Subcutaneous abdominal adipose tissue (tissue), 5 donors: ENCODE measurements around the gene FAM107B.

Source experiments
- H3K27ac ChIP-seq: one replicate; pipeline ENCODE4 v1.7.0; 2013; ENCODE audit warnings: low read depth, mild to moderate bottlenecking, inconsistent platforms, low read length, moderate library complexity
- H3K27me3 ChIP-seq, 5 donors: one replicate each; pipeline ENCODE4 v1.7.0; 2013; ENCODE audit warnings: low read length in 5 of 5, inconsistent platforms in 1 of 5; ENCODE audit not compliant: control insufficient read depth in 5 of 5, insufficient read depth in 4 of 5
- H3K36me3 ChIP-seq, 5 donors: one replicate each; pipeline ENCODE4 v1.7.0; 2013; ENCODE audit warnings: low read length in 5 of 5; ENCODE audit not compliant: control insufficient read depth in 5 of 5, insufficient read depth in 5 of 5
- H3K4me1 ChIP-seq, 5 donors: one replicate each; pipeline ENCODE4 v1.7.0; 2013; ENCODE audit warnings: low read length in 5 of 5, mild to moderate bottlenecking in 3 of 5, moderate library complexity in 1 of 5; ENCODE audit not compliant: control insufficient read depth in 5 of 5, insufficient read depth in 5 of 5
- H3K4me3 ChIP-seq, 5 donors: one replicate each; pipeline ENCODE4 v1.7.0; 2013; ENCODE audit warnings: low read length in 5 of 5, low read depth in 1 of 5
- H3K9ac ChIP-seq, 5 donors: one replicate each; pipeline ENCODE4 v1.7.0; 2013; ENCODE audit warnings: low read length in 5 of 5, mild to moderate bottlenecking in 4 of 5, moderate library complexity in 3 of 5
- H3K9me3 ChIP-seq, 5 donors: one replicate each; pipeline ENCODE4 v1.7.0; 2013; ENCODE audit warnings: low read length in 5 of 5; ENCODE audit not compliant: control insufficient read depth in 5 of 5
- donor health status: healthy.
- donor health status: healthy.
- donor health status: healthy.
- donor health status: healthy.
- donor health status: healthy.

Gene FAM107B

GRCh38 chr10:14587540-14588083 is 187.1 kb downstream of the FAM107B start:
- peaks cover 0 to 29% (median 20%) of the 10 kb centered on the region in 5 donors for H3K4me1 ChIP-seq
- no peaks in the 10 kb centered on the region for H3K27me3 ChIP-seq
- no peaks in the 10 kb centered on the region for H3K9me3 ChIP-seq
- H3K4me3 ChIP-seq, result no peak overlapping the region
- no peak overlapping the region for H3K9ac ChIP-seq
- peaks cover 0 to 14% (median 8%) of the 10 kb centered on the region in 5 donors for H3K36me3 ChIP-seq
- H3K27ac ChIP-seq, result peak overlapping the region; percentile 61

DNA sequence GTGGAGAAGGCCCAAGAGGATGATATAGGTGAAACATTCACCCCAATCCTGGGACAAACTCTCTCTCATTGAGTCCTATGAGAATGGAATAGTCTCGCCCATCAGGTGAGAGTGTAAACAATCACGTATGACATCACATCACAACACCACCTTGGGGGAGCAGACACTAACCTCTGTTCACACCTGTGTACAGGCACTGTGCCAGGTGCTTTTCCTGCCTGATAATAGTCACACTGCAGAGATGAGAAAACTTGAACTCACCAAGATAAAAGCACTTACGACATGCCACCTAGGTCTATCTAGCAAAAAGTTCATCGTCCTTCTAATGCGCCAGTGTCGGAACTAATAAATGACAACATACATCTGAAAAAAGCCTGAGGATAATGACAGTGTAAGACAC is 187.8 kb downstream of the FAM107B start:
- Histone ChIP-seq H3K36me3 (peaks cover 0 to 11% (median 6%) of the 10 kb centered on the region in 5 donors), H3K4me3 (no peak overlapping the region), H3K9me3 (no peaks in the 10 kb centered on the region), H3K9ac (no peak overlapping the region), H3K27me3 (no peaks in the 10 kb centered on the region), H3K27ac (no peak overlapping the region), H3K4me1 (peaks cover 0 to 24% (median 17%) of the 10 kb centered on the region in 5 donors)

- peaks cover 0 to 22% (median 14%) of the 10 kb centered on the region in 5 donors for H3K4me1 ChIP-seq
- H3K4me3 ChIP-seq, result no peak overlapping the region
- H3K36me3 ChIP-seq, result peaks cover 0 to 14% (median 6%) of the 10 kb centered on the region in 5 donors
- no peaks in the 10 kb centered on the region for H3K27me3 ChIP-seq
- H3K9ac ChIP-seq, result no peak overlapping the region
- H3K27ac ChIP-seq, result no peak overlapping the region
- H3K9me3 ChIP-seq, result no peaks in the 10 kb centered on the region
Observed at GRCh38 chr10:14585287-14586193, 189.2 kb downstream of the FAM107B start.

DNA sequence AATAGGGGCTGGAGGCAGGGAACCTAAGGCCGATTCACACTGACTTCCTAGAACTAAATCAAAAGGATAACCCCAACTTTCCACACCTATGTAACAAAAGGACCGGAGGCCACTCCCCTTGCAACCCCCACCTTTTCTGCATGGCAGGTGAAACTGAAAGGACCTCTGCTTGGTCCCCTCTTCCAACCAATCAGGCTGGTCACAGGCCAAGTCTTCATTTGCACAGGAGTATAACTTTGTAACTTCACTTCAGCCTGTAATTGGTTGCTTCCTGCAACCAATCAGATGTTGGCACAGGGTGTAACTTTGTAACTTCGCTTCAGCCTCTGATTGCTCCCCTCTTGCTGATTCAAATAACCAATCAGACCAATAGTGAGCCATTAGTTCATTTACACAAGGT is 190.0 kb downstream of the FAM107B start:
- Histone ChIP-seq H3K27ac (no peak overlapping the region), H3K9ac (no peak overlapping the region), H3K36me3 (peaks cover 0 to 14% (median 3%) of the 10 kb centered on the region in 5 donors), H3K27me3 (no peaks in the 10 kb centered on the region), H3K4me3 (no peak overlapping the region), H3K4me1 (peaks cover 0 to 24% (median 17%) of the 10 kb centered on the region in 5 donors), H3K9me3 (no peaks in the 10 kb centered on the region)

DNA sequence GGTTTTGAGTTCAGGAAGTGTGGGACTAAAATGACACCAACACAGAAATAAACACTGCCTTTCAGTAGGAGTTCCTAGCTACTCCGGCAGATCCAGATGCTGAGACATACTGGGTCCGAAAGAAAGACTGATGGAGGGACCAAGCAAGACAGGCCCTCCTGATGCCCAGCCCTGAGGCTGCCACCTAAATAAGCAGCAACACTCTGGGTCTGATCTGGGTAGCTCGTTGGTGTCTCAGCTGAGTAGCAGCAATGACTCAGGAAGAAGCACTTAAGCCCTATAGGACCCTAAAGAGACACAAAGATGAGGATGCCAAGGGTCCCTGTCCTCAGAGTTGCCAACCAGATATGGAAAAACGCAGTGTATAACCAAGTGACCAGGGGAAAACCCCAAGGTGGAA is 190.7 kb downstream of the FAM107B start:
- Histone ChIP-seq H3K4me3 (no peak overlapping the region), H3K9ac (no peak overlapping the region), H3K27ac (no peak overlapping the region), H3K4me1 (peaks cover 0 to 31% (median 23%) of the 10 kb centered on the region in 5 donors), H3K36me3 (peaks cover 0 to 14% (median 3%) of the 10 kb centered on the region in 5 donors), H3K9me3 (no peaks in the 10 kb centered on the region), H3K27me3 (no peaks in the 10 kb centered on the region)

DNA sequence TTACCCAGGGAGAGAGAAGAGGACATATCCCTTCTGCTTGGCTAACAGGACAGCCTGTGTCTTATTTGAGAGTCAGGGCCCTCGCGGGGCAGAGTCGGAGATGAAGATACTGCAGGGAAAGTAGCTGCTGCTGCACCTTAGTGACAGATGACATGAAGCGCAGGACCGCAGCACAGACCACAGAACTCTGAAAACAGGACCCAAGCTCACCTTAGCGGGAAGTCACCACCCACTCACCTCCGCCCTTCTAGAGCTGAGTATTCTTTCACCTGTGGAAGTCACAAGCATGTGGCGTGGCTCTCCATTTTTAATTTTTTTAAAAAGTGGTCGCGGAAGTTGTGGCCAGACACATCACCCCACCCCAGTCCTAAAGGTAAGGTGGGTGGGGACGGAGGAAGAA is 191.4 kb downstream of the FAM107B start:
- no peaks in the 10 kb centered on the region for H3K27me3 ChIP-seq
- H3K4me1 ChIP-seq, result peaks cover 0 to 33% (median 24%) of the 10 kb centered on the region in 5 donors
- H3K9me3 ChIP-seq, result no peaks in the 10 kb centered on the region
- no peak overlapping the region for H3K27ac ChIP-seq
- no peak overlapping the region for H3K9ac ChIP-seq
- H3K36me3 ChIP-seq, result peaks cover 0 to 14% (median 3%) of the 10 kb centered on the region in 5 donors
- no peak overlapping the region for H3K4me3 ChIP-seq

DNA sequence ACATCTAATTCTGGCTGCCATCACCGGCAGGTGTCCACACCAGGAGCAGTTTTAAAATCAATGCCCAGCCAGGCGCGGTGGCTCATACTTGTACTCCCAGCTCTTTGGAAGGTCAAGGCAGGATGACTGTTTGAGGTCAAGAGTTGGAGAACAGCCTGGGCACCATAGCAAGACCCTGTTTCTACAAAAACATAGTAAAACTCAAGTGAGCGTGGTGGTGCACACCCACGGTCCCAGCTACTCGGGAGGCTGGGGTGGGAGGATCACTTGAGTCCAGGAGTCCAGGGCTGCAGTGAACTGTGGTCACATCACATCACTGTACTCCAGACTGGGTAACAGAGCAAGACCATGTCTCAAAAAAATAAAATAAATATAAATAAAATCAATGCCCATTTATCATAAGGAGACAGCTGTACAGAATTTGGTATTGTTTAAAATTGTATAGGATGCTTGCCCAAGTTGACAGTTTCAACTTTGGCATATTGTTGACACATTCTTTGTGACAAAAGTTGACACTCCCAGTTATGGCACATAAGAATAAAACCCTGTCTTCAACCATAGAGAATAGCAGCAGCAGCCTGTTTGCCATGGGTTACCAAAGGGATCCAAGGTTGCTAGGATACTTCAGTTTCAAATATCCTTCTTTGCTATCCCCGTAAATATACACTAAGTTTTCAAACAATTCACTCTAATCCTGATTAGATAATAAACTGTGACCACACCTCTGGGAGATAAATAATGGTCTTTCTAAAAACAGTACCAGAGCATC is 193.0 kb downstream of the FAM107B start:
- no peak overlapping the region for H3K27ac ChIP-seq
- peaks cover 0 to 11% (median under 1%) of the 10 kb centered on the region in 5 donors for H3K36me3 ChIP-seq
- peaks cover 0 to 37% (median 23%) of the 10 kb centered on the region in 5 donors for H3K4me1 ChIP-seq
- no peaks in the 10 kb centered on the region for H3K9me3 ChIP-seq
- no peaks in the 10 kb centered on the region for H3K27me3 ChIP-seq
- no peak overlapping the region for H3K9ac ChIP-seq
- no peak overlapping the region for H3K4me3 ChIP-seq

GRCh38 chr10:14580671-14581332 is 193.9 kb downstream of the FAM107B start:
- H3K27me3 ChIP-seq, result no peaks in the 10 kb centered on the region
- no peak overlapping the region for H3K9ac ChIP-seq
- H3K36me3 ChIP-seq, result peaks cover 0 to 7% (median 0%) of the 10 kb centered on the region in 5 donors
- no peak overlapping the region for H3K4me3 ChIP-seq
- H3K4me1 ChIP-seq, result peaks cover 0 to 30% (median 23%) of the 10 kb centered on the region in 5 donors
- no peaks in the 10 kb centered on the region for H3K9me3 ChIP-seq
- peak overlapping the region; percentile 45 for H3K27ac ChIP-seq

DNA sequence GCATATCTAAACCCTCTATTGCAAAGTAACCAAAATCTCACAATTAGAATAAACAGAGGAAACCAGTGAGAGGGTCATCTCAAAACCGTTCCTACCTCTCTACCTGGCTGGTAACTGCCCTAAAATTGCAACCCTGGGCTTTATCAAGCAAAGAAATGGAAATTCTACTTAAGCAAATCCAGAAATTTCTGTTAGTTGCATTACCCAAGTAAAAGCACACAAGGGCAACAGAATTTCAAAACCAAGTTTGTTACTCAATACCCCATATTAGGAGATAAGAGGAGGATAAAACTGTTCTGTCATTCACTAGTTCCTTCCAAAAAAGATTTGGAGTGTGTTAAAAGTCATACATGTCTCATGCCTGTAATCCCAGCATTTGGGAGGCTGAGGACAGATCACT is 195.3 kb downstream of the FAM107B start:
- peaks cover 0 to 5% (median 0%) of the 10 kb centered on the region in 5 donors for H3K36me3 ChIP-seq
- no peaks in the 10 kb centered on the region for H3K27me3 ChIP-seq
- H3K4me1 ChIP-seq, result peaks cover 0 to 38% (median 29%) of the 10 kb centered on the region in 5 donors
- peak overlapping the region in 2 of 5 donors; percentile 43 to 50 for H3K9ac ChIP-seq
- peak overlapping the region; percentile 96 for H3K27ac ChIP-seq
- H3K4me3 ChIP-seq, result no peak overlapping the region
- no peaks in the 10 kb centered on the region for H3K9me3 ChIP-seq
